Progenitor cell of endocrine pancreas (in vitro differentiated cells): ENCODE measurements around the gene LRRC18. TPM values are rescaled to one million over a fixed set of nuclear protein-coding genes. Genes with fewer than 3 reads are reported as not detected.

ENCODE experiments used
- DNase-seq: peaks from one replicate; pipeline ENCODE4 v3.0.0; 2021; ENCODE audit warnings: low spot score; ENCODE audit not compliant: unreplicated experiment
- H3K27ac Mint-ChIP-seq: 2 replicates; pipeline ENCODE4 v1.8.0; 2021; ENCODE audit warnings: mild to moderate bottlenecking, moderate library complexity, mixed read lengths
- H3K27me3 Mint-ChIP-seq: 2 replicates; pipeline ENCODE4 v1.8.0; 2021; ENCODE audit warnings: mixed read lengths
- H3K36me3 Mint-ChIP-seq: 2 replicates; pipeline ENCODE4 v1.8.0; 2022; ENCODE audit warnings: mixed read lengths; ENCODE audit not compliant: insufficient read depth
- H3K4me1 Mint-ChIP-seq: 2 replicates; pipeline ENCODE4 v1.8.0; 2021; ENCODE audit warnings: low read depth, mixed read lengths
- H3K4me3 Mint-ChIP-seq: 2 replicates; pipeline ENCODE4 v1.8.0; 2021; ENCODE audit warnings: low read depth, mild to moderate bottlenecking, moderate library complexity, mixed read lengths
- H3K9me3 Mint-ChIP-seq: 2 replicates; pipeline ENCODE4 v1.8.0; 2021; ENCODE audit warnings: low read depth, mixed read lengths
- total RNA-seq: library from RNA; stranded (reverse); gene quantifications from 2 replicates; pipeline ENCODE4 v1.2.1, GENCODE V29; 2021
- TF ChIP-seq, protein P1 (sequence below): fragments of 200-600 bp; sonication (generic); IDR thresholded peaks from one replicate; pipeline ENCODE4 v1.5.0; 2021; ENCODE audit warnings: antibody characterized with exemption, mild to moderate bottlenecking; ENCODE audit not compliant: unreplicated experiment

The LRRC18 gene
- total RNA-seq, 1 donor from 2014 or later = not detected

GRCh38 chr10:48910548-48910947 lies 29.1 kb downstream of the LRRC18 start:
- Mint-ChIP-seq H3K27me3 (peaks cover 7% of the 10 kb centered on the region), H3K4me1 (no peaks in the 10 kb centered on the region), H3K9me3 (no peaks in the 10 kb centered on the region), H3K27ac (no peak overlapping the region), H3K4me3 (no peak overlapping the region), H3K36me3 (no peaks in the 10 kb centered on the region)
- TF ChIP-seq, protein P1, sequence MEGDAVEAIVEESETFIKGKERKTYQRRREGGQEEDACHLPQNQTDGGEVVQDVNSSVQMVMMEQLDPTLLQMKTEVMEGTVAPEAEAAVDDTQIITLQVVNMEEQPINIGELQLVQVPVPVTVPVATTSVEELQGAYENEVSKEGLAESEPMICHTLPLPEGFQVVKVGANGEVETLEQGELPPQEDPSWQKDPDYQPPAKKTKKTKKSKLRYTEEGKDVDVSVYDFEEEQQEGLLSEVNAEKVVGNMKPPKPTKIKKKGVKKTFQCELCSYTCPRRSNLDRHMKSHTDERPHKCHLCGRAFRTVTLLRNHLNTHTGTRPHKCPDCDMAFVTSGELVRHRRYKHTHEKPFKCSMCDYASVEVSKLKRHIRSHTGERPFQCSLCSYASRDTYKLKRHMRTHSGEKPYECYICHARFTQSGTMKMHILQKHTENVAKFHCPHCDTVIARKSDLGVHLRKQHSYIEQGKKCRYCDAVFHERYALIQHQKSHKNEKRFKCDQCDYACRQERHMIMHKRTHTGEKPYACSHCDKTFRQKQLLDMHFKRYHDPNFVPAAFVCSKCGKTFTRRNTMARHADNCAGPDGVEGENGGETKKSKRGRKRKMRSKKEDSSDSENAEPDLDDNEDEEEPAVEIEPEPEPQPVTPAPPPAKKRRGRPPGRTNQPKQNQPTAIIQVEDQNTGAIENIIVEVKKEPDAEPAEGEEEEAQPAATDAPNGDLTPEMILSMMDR = no peak
- no peak for DNase-seq

GRCh38 chr10:48907730-48908129 lies 31.9 kb downstream of the LRRC18 start:
- Mint-ChIP-seq H3K36me3 (no peaks in the 10 kb centered on the region), H3K27ac (no peak overlapping the region), H3K4me1 (no peaks in the 10 kb centered on the region), H3K27me3 (peaks cover 7% of the 10 kb centered on the region), H3K9me3 (no peaks in the 10 kb centered on the region), H3K4me3 (no peak overlapping the region)
- TF ChIP-seq, protein P1 = no peak
- DNase-seq = no peak

- peaks cover 7% of the 10 kb centered on the region for H3K27me3 Mint-ChIP-seq
- TF ChIP-seq, protein P1 = no peak
- no peak for DNase-seq
These were observed 32.8 kb downstream of the LRRC18 start for GRCh38 chr10:48906841-48907240.

DNA sequence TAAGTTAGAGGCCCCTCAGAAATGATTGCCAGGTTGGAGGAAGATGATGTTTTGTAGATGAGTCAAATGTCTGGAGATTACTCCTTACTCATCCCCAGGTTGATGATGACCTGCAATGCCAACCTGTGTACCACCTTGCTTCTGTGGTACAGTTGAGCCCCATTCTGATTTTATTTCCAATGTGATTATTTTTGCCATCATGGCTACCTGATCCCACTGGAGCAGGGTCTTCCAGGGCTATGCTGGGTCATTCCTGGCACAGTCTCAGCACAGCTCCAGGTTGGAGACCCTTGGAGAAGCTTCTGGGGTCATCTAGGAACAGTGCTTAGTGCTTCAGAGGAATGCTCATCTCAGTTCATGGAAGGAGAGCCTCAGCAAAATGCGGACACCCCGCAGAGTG lies 34.3 kb downstream of the LRRC18 start:
- Mint-ChIP-seq H3K9me3 (no peaks in the 10 kb centered on the region), H3K4me1 (no peaks in the 10 kb centered on the region), H3K36me3 (no peaks in the 10 kb centered on the region), H3K27me3 (no peaks in the 10 kb centered on the region), H3K27ac (no peak overlapping the region), H3K4me3 (no peak overlapping the region)
- TF ChIP-seq, protein P1 = no peak
- DNase-seq = no peak

More at GRCh38 chr10:48906841-48907240, 32.8 kb downstream of the LRRC18 start:
- H3K4me3 Mint-ChIP-seq = no peak overlapping the region
- no peaks in the 10 kb centered on the region for H3K4me1 Mint-ChIP-seq
- no peaks in the 10 kb centered on the region for H3K36me3 Mint-ChIP-seq
- no peak overlapping the region for H3K27ac Mint-ChIP-seq
- no peaks in the 10 kb centered on the region for H3K9me3 Mint-ChIP-seq

GRCh38 chr10:48904861-48905260 lies 34.8 kb downstream of the LRRC18 start:
- TF ChIP-seq, protein P1 = no peak
- no peak overlapping the region for H3K27ac Mint-ChIP-seq
- H3K9me3 Mint-ChIP-seq = no peaks in the 10 kb centered on the region
- no peak for DNase-seq
- H3K36me3 Mint-ChIP-seq = no peaks in the 10 kb centered on the region
- no peaks in the 10 kb centered on the region for H3K27me3 Mint-ChIP-seq
- no peak overlapping the region for H3K4me3 Mint-ChIP-seq
- H3K4me1 Mint-ChIP-seq = no peaks in the 10 kb centered on the region
